PC-9 (cell line): ENCODE results near the gene EBF4.

Experiments
- CTCF ChIP-seq: fragments of 200-600 bp; sonication (generic); conservative IDR thresholded peaks from 2 replicates; pipeline ENCODE4 v1.6.1; 2017; ENCODE audit warnings: mixed run types, antibody characterized with exemption, mild to moderate bottlenecking, moderate library complexity
- EZH2 ChIP-seq: fragments of 200-600 bp; sonication (generic); IDR thresholded peaks from 2 replicates; pipeline ENCODE4 v1.8.0; 2017; ENCODE audit warnings: antibody characterized with exemption, low read depth

DNA sequence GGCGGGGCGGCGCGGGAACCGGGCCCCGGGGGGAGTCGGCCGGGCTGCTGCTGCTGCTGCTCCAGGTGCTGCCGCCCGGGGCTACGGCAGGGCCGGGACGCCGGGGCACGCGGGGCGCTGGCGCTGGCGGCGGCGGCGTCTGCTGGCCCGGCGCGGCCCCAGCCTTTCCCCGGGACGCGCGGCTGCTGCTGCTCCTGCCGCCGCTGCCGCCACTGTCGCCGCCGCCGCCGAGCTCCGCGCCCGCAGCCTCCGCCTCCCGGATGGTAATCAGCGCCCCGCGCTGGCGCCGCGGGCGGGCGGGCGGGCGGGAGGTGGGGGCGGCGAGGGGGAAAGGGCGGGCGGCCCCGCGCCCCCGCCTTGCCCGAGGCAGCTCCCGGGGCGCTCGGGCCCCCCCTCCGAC lies 306 bp downstream of the EBF4 start:
- TF ChIP-seq CTCF (no peak), EZH2 (no peak)
